A549 (cell line): ENCODE results near the gene STAT4. TPM values are rescaled to one million over a fixed set of nuclear protein-coding genes. Genes with fewer than 3 reads are reported as not detected.
A peak's percentile ranks its signal among the peaks of the same experiment; 100 is the strongest.

Experiments used
- BCL3 ChIP-seq: fragments of >200 bp; sonication (Bioruptor Twin); formaldehyde crosslinking; IDR thresholded peaks from 3 replicates; pipeline ENCODE4 v1.6.1; 2016
- BHLHE40 ChIP-seq: IDR thresholded peaks from 2 replicates; pipeline ENCODE4 v1.6.1; 2012; ENCODE audit warnings: low read depth, low read length, inconsistent platforms
- CBX2 ChIP-seq: fragments of 200-600 bp; sonication (generic); IDR thresholded peaks from 2 replicates; pipeline ENCODE4 v1.6.1; 2016; ENCODE audit warnings: low read depth, mild to moderate bottlenecking, borderline replicate concordance
- CBX8 ChIP-seq: fragments of 200-600 bp; sonication (generic); IDR thresholded peaks from 2 replicates; pipeline ENCODE4 v1.6.1; 2016
- CTCF ChIP-seq: fragments of >200 bp; sonication (Bioruptor Twin); formaldehyde crosslinking; IDR thresholded peaks from 3 replicates; pipeline ENCODE4 v1.5.1; 2016
- E2F6 ChIP-seq: IDR thresholded peaks from 2 replicates; pipeline ENCODE4 v1.6.1; 2012; ENCODE audit warnings: low read depth, borderline replicate concordance
- EHF ChIP-seq: fragments of 250-450 bp; sonication (Bioruptor Pico); IDR thresholded peaks from 2 replicates; pipeline ENCODE4 v1.5.0; 2020; ENCODE audit warnings: mild to moderate bottlenecking
- EHMT2 ChIP-seq: fragments of 200-600 bp; sonication (generic); IDR thresholded peaks from 2 replicates; pipeline ENCODE4 v1.6.1; 2016; ENCODE audit warnings: antibody characterized with exemption, low read depth, mild to moderate bottlenecking, moderate library complexity
- ESRRA ChIP-seq: fragments of 150-350 bp; IDR thresholded peaks from 2 replicates; pipeline ENCODE4 v1.6.1; 2014; ENCODE audit warnings: mild to moderate bottlenecking, low read length, borderline replicate concordance
- FOSL2 ChIP-seq, 2 experiments: fragments of 450-650 bp in 1 of 2; fragments of >200 bp in 1 of 2; sonication (Bioruptor Twin) in 1 of 2; formaldehyde crosslinking; IDR thresholded peaks; 2 replicates each; pipeline versions ENCODE4 v1.5.0 to v1.6.1; 2016 to 2020; ENCODE audit warnings: mild to moderate bottlenecking in 1 of 2, moderate library complexity in 1 of 2
- FOXS1 ChIP-seq: fragments of 250-450 bp; sonication (Bioruptor Pico); IDR thresholded peaks from 2 replicates; pipeline ENCODE4 v1.5.0; 2020; ENCODE audit warnings: mild to moderate bottlenecking, moderate library complexity
- GATA3 ChIP-seq: IDR thresholded peaks from 2 replicates; pipeline ENCODE4 v1.6.1; 2012; ENCODE audit warnings: borderline replicate concordance
- HDAC2 ChIP-seq: fragments of 200-600 bp; sonication (generic); IDR thresholded peaks from 2 replicates; pipeline ENCODE4 v1.6.1; 2016
- HES2 ChIP-seq: fragments of >200 bp; sonication (Bioruptor Twin); formaldehyde crosslinking; IDR thresholded peaks from 2 replicates; pipeline ENCODE4 v1.6.1; 2016
- HEYL ChIP-seq: fragments of 250-450 bp; sonication (Bioruptor Pico); IDR thresholded peaks from 2 replicates; pipeline ENCODE4 v1.8.0; 2021; ENCODE audit warnings: mild to moderate bottlenecking, moderate library complexity
- HMGXB4 ChIP-seq: fragments of 250-450 bp; sonication (Bioruptor Pico); IDR thresholded peaks from 2 replicates; pipeline ENCODE4 v1.5.0; 2021; ENCODE audit warnings: mild to moderate bottlenecking, moderate library complexity, borderline replicate concordance
- HOXA7 ChIP-seq: fragments of 250-450 bp; sonication (Bioruptor Pico); IDR thresholded peaks from 2 replicates; pipeline ENCODE4 v1.5.0; 2020; ENCODE audit warnings: mild to moderate bottlenecking, moderate library complexity
- JUN ChIP-seq, 2 experiments: fragments of >200 bp; sonication (Bioruptor Twin); formaldehyde crosslinking; IDR thresholded peaks; 2 replicates in 1 of 2; 3 replicates in 1 of 2; pipeline ENCODE4 v1.6.1; 2016 to 2017
- JUNB ChIP-seq: fragments of >200 bp; sonication (Bioruptor Twin); formaldehyde crosslinking; IDR thresholded peaks from 2 replicates; pipeline ENCODE4 v1.6.1; 2016
- KDM5A ChIP-seq: fragments of 200-600 bp; sonication (generic); IDR thresholded peaks from 2 replicates; pipeline ENCODE4 v1.6.1; 2016; ENCODE audit warnings: antibody characterized with exemption, mild to moderate bottlenecking
- MAZ ChIP-seq: fragments of 150-350 bp; IDR thresholded peaks from 2 replicates; pipeline ENCODE4 v1.6.1; 2014; ENCODE audit warnings: antibody characterized with exemption, low read depth, low read length, borderline replicate concordance
- MYC ChIP-seq: IDR thresholded peaks from 2 replicates; pipeline ENCODE4 v1.6.1; 2012; ENCODE audit warnings: mild to moderate bottlenecking, inconsistent platforms, low read length, improper control_type of control experiment, borderline replicate concordance
- POLR2AphosphoS2 ChIP-seq: conservative IDR thresholded peaks from 2 replicates; pipeline ENCODE4 v1.6.1; 2012; ENCODE audit warnings: low read length, improper control_type of control experiment, inconsistent platforms
- RAD21 ChIP-seq, 2 experiments: fragments of >200 bp in 1 of 2; sonication (Bioruptor Twin) in 1 of 2; formaldehyde crosslinking in 1 of 2; IDR thresholded peaks in 1 of 2; conservative IDR thresholded peaks in 1 of 2; 2 replicates in 1 of 2; 3 replicates in 1 of 2; pipeline ENCODE4 v1.6.1; 2012 to 2018; ENCODE audit warnings: inconsistent platforms in 1 of 2
- RARB ChIP-seq: fragments of 250-450 bp; sonication (Bioruptor Pico); IDR thresholded peaks from 2 replicates; pipeline ENCODE4 v1.8.0; 2021; ENCODE audit warnings: mild to moderate bottlenecking, moderate library complexity
- RCOR1 ChIP-seq: fragments of 150-350 bp; IDR thresholded peaks from 2 replicates; pipeline ENCODE4 v1.6.1; 2014; ENCODE audit warnings: antibody characterized with exemption, low read length, low read depth
- REST ChIP-seq: fragments of 200-600 bp; sonication (generic); IDR thresholded peaks from 2 replicates; pipeline ENCODE4 v1.6.1; 2016; ENCODE audit warnings: antibody characterized with exemption, mild to moderate bottlenecking, moderate library complexity
- TFCP2L1 ChIP-seq: fragments of 250-450 bp; sonication (Bioruptor Pico); IDR thresholded peaks from 2 replicates; pipeline ENCODE4 v1.5.0; 2021; ENCODE audit warnings: mild to moderate bottlenecking
- TP53 ChIP-seq: fragments of 250-450 bp; sonication (Bioruptor Pico); IDR thresholded peaks from 2 replicates; pipeline ENCODE4 v1.5.0; 2021; ENCODE audit warnings: mild to moderate bottlenecking, moderate library complexity
- USF2 ChIP-seq: fragments of 450-650 bp; IDR thresholded peaks from 2 replicates; pipeline ENCODE4 v1.6.1; 2014; ENCODE audit warnings: antibody characterized with exemption
- ZFP36 ChIP-seq: fragments of 450-650 bp; IDR thresholded peaks from 2 replicates; pipeline ENCODE4 v1.6.1; 2014; ENCODE audit warnings: borderline replicate concordance; ENCODE audit not compliant: partially characterized antibody
- polyA plus RNA-seq, 4 experiments: library from polyadenylated mRNA; depleted of rRNA in 3 of 4; stranded (reverse); fragments of >200 nt; fragmentation: RNase III in 1 of 4; extraction: RNeasy Plus Mini Kit Qiagen cat#74134 plus additional on column Dnase treatment in 1 of 4; gene quantifications; 2 replicates in 3 of 4; 3 replicates in 1 of 4; pipeline ENCODE4 v1.2.3, GENCODE V29; 2011 to 2017

The STAT4 gene
- polyA plus RNA-seq, 2 of the 4 experiments (the other 2 are of a cell fraction) = 11.6 to 34.4 TPM

- TF ChIP-seq HMGXB4 (CRISPR knock-in tag) (no peak), RCOR1 (no peak), JUN (IDR thresholded peaks at IDR 0.05) (peak; percentile 60 to 88; a peak in 4 of 5 replicates), HES2 (no peak), TFCP2L1 (CRISPR knock-in tag) (no peak), FOSL2 (IDR thresholded peaks at IDR 0.05) (peak; percentile 54), FOSL2 (CRISPR knock-in tag; IDR thresholded peaks at IDR 0.05) (peak; percentile 62), RAD21 (conservative IDR thresholded peaks at IDR 0.05 in 1 of 2, IDR thresholded peaks at IDR 0.05 in 1 of 2) (peak in 1 of 2 experiments; percentile 21; a peak in 3 of 5 replicates), EHF (no peak), FOXS1 (CRISPR knock-in tag) (no peak), MYC (no peak), POLR2AphosphoS2 (no peak), BCL3 (peak; percentile 85; the same call in 2 of the 3 replicates), EHMT2 (no peak), KDM5A (no peak), CBX8 (no peak), ESRRA (no peak), GATA3 (peak; percentile 98), MAZ (no peak), USF2 (peak; percentile 42), JUNB (peak; percentile 92), CTCF (no peak), TP53 (CRISPR knock-in tag) (no peak), HOXA7 (CRISPR knock-in tag) (no peak), CBX2 (no peak), REST (no peak), BHLHE40 (no peak), HDAC2 (no peak), HEYL (no peak), RARB (no peak), ZFP36 (no peak), E2F6 (no peak)
- TF ChIP-seq, all 56 proteins: peak for 16
Measured at GRCh38 chr2:191171708-191172355, 21.0 kb upstream of the STAT4 start (continued).
